ENCODE measurements around the gene UGDH.

The UGDH gene

GRCh38 chr4:39455486-39455885, 71.8 kb downstream of the UGDH start:
- H3K27ac ChIP-seq: no peak overlapping the region
- TF ChIP-seq ZFX (IDR thresholded peaks at IDR 0.05): no peak
- TF ChIP-seq, protein P1, sequence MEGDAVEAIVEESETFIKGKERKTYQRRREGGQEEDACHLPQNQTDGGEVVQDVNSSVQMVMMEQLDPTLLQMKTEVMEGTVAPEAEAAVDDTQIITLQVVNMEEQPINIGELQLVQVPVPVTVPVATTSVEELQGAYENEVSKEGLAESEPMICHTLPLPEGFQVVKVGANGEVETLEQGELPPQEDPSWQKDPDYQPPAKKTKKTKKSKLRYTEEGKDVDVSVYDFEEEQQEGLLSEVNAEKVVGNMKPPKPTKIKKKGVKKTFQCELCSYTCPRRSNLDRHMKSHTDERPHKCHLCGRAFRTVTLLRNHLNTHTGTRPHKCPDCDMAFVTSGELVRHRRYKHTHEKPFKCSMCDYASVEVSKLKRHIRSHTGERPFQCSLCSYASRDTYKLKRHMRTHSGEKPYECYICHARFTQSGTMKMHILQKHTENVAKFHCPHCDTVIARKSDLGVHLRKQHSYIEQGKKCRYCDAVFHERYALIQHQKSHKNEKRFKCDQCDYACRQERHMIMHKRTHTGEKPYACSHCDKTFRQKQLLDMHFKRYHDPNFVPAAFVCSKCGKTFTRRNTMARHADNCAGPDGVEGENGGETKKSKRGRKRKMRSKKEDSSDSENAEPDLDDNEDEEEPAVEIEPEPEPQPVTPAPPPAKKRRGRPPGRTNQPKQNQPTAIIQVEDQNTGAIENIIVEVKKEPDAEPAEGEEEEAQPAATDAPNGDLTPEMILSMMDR (conservative IDR thresholded peaks at IDR 0.05): no peak

- TF ChIP-seq ZFX (IDR thresholded peaks at IDR 0.05): no peak
- TF ChIP-seq, protein P1 (conservative IDR thresholded peaks at IDR 0.05): no peak
- no peak overlapping the region for H3K27ac ChIP-seq
Observed at GRCh38 chr4:39453738-39454137, 73.5 kb downstream of the UGDH start.

DNA sequence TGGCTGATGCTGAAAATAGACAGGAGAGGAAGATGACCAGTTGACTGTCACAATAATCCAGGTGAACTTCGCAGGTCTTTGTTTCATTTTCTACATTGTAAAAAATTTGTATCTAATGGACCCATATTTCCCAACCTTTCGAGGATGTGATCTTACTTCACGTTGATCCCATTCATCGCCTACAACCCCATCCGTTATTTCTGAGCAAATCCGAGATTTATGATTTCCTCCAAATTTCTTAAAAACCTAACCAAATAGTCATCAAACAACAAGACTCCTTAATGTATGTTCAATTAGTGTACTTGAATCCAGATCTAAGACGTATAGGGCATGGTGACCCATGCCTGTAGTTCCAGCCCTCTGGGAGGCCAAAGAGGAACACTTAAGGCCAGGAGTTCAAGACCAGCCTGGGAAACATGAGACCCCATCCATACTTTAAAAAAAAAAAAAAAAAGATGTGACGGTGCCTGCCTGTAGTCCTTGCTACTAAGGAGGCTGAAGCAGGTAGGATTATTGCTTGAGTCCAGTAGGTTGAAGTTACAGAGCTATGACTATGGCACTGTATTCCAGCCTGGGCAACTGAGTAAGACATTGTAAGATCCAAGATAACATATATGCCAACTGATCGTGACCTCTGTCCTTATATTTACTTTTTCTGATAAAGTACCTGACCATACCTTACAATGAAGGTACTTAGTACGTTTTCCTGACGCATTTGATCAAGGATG, 74.2 kb downstream of the UGDH start:
- no peak for TF ChIP-seq ZFX (IDR thresholded peaks at IDR 0.05)
- TF ChIP-seq, protein P1 (conservative IDR thresholded peaks at IDR 0.05): no peak
- no peak overlapping the region for H3K27ac ChIP-seq

GRCh38 chr4:39452153-39452859, 74.9 kb downstream of the UGDH start:
- H3K27ac ChIP-seq: no peak overlapping the region

DNA sequence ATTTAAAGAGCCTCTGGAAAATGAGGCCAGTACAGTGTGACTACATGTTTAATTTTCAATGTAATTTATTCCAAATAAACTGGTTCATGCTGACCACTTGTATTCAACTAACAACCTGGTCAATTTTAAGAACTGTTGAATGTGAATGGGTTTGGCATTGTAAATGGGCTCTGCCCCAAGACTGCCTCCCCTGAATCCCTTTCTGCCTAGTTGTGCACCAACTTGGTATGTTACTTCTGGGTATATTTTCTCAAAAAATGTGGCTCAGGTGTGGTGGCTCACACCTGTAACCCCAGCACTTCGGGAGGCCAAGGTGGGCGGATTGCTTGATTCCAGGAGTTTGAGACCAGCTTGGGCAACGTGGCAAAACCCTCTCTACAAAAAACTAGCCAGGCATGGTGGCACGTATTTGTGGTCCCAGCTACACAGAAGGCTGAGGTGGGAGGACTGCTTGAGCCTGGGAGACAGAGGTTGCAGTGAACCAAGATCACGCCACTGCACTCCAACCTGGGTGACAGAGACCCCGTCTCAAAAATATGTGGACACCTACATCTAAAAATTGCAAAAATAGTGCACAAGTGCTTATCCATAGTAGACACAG, 75.7 kb downstream of the UGDH start:
- no peak overlapping the region for H3K27ac ChIP-seq
- TF ChIP-seq, protein P1 (conservative IDR thresholded peaks at IDR 0.05): no peak
- no peak for TF ChIP-seq ZFX (IDR thresholded peaks at IDR 0.05)

More at GRCh38 chr4:39452153-39452859, 74.9 kb downstream of the UGDH start:
- TF ChIP-seq ZFX (IDR thresholded peaks at IDR 0.05): no peak
- TF ChIP-seq, protein P1 (conservative IDR thresholded peaks at IDR 0.05): no peak

- TF ChIP-seq ZFX (IDR thresholded peaks at IDR 0.05): no peak
- TF ChIP-seq, protein P1 (conservative IDR thresholded peaks at IDR 0.05): no peak
- H3K27ac ChIP-seq: no peak overlapping the region
Observed at GRCh38 chr4:39450618-39451017, 76.6 kb downstream of the UGDH start.
